Fibroblast of peridontal ligament (primary cell): Measurements from ENCODE around the gene SHC2.
"Not testable (repeated sequence)": the region's sequence is repeated elsewhere in the genome, so short reads cannot be mapped to it uniquely, and the experiment has no call there.

ENCODE experiments used
- DNase-seq: peaks from one replicate; pipeline ENCODE4 v3.0.0-alpha.2; 2010; ENCODE audit errors: extremely low read depth

SHC2 gene

DNA sequence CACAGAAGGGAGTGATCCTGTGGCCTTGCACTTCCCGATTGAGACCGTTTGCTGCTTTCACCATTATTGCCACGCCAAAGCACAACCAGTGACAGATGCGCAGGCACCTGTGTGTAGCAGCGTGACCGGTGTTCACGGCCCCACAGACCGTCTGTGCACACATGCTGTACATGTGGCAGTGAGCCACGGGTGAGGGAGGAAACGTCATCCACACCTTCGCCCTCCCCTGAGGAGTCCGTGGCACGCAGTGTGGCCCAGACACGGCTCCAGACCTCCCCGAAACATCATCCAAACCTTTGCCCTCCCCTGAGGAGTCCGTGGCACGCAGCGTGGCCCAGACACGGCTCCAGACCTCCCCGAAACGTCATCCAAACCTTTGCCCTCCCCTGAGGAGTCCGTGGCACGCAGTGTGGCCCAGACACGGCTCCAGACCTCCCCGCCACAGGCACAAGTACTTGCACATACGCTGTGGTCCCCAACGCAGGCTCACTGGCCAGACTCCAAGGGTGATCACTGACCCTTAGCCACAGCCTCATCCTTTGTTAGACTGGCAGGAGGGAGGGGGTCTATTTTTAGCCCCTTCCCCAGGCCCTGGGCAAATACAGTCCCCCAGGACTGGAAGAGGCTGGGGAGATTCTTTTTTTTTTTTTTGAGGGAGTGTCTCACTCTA lies 7.9 kb upstream of the SHC2 start:
- no peak for DNase-seq

DNA sequence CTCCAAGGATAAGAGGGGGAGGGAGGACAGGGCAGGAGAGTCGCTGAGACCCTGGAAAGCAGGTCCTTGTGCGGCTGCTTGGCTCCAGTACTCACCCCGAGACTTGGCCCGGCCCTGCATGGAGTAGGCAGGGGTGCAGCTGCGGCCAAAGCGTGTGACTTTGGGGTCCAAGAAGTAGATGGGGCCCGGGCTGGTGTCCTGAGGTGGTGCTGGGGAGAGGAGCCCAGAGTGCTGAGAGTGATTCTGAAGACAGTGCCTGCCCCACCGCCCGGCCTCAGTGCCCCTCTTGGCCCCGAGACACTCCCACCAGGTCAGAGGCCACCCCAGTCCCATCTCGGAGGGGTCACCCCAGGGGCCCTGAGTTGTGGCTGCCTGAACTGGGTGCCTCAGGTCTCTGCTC lies 6.7 kb upstream of the SHC2 start:
- no peak for DNase-seq

DNA sequence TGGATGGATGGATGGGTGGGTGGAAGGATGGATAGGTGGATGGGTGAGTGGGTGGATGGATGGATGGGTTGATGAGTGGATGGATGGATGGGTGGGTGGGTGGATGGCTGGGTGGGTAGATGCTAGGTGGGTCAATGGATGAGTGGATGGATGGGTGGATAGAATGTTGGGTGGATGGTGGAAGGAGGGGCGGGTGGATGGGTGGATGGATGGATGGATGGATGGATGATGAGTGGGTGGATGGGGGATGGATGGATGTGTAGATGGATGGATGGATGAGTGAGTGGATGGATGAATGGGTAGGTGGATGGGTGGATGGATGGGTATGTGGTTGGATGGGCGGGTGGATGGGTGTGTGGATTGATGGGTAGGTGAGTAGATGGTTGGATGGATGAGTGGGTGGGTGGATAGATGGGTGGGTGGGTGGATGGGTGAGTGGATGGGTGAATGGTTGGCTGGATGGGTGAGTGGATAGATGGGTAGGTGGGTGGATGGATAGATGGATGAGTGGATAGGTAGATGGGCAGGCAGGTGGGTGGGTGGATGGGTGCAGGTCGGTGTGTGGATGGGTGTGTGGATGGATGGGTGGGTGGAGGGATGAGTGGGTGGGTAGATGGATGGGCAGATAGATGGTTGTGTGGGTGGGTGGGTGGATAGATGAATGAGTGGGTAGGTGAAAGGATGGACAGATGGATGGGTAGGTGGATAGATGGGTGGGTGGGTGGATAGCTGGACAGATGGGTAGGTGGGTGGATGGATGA lies 4.4 kb upstream of the SHC2 start:
- DNase-seq, result no peak

DNA sequence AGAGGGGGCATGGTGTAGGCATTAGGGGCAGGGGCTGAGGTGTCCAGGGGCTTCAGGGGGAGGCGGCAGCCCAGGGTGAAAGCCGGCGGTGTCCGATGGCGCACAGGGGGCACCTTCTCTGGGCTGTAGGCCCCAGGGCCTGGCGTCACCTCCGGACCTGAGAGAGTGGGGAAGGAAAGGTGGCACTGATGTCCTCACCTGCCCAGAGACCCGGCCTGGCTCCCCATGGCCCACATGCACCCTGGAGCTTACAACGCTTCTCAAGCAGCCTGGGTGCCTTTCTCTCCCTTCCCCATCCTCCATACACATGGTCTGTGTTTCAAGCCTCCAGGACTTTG lies 3.3 kb upstream of the SHC2 start:
- no peak for DNase-seq

DNA sequence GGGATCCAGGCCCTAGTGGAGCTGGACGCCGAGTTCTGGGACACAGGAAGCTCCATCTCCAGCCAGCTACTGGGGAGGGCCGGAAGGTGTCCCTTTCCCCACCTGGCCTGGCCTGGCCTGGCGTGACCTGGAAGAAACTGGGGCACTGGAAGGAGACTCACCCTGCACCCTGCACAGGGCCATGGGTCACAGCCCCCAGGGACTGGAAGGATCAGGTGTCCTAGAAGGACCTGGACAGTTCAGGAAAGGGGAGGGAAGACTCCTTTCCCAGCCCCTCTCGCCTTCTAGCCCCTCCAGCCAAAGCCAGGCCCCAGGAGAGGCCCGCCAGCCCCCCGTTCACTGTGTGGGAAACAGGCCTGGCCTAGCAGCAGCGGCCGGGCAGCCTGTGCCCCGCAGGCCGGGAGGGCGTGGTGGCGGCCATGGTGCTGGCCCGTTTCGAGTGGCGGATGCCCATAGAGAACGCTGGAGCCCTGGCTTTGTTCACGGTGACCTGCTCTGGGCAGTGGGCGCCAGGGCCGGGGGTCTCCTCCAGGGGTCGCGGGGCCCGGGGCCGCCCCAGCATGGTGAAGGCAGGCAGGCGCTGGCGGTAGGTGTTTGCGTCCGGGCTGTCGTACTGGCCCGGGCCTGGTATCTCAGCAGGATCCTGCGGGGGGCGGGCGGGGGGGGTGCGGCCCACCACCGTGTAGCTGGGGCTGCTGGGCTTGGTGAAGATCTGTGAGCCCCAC lies 2.8 kb upstream of the SHC2 start:
- no peak for DNase-seq

DNA sequence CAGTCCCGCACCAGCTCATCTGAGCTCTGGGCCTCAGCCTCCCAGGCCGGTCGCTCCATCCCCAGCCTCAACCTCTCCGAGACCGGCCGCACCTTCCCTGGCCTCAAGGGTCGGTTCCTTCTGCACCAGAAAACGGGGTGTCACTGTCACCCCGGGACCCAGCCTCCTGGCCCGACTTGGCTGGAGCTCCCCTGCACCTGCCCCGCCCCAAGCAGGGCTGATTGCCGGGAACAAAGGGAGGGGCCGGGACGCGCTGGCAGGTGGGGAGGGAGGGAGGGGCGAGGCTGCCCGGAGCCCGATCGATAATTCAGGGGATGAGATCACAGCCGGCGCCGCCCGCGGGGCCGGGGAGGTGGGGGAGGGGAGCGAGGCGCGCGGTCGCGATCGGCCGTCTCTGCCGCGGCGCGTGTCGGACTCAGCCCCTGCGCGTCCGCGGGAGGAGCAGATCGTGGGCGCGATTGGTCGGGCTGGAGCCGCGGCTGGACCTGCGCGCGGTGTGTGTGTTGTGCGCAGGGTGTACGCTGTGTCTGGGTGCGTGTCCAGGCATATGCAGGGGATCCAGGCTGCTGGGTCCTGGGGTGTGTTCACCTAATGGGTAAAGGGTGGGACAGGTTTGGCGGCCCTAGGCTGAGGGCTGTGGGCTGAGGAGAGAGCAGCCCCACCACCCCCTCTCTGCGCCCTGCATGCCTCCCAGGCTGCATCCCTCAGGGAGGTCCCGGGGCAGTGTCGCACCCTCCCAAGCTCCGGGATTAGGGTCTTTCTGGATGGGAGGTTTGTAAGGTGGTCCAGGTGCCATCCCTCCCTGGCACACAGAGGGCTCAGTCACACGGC lies 1.1 kb upstream of the SHC2 start:
- DNase-seq, result no peak

DNA sequence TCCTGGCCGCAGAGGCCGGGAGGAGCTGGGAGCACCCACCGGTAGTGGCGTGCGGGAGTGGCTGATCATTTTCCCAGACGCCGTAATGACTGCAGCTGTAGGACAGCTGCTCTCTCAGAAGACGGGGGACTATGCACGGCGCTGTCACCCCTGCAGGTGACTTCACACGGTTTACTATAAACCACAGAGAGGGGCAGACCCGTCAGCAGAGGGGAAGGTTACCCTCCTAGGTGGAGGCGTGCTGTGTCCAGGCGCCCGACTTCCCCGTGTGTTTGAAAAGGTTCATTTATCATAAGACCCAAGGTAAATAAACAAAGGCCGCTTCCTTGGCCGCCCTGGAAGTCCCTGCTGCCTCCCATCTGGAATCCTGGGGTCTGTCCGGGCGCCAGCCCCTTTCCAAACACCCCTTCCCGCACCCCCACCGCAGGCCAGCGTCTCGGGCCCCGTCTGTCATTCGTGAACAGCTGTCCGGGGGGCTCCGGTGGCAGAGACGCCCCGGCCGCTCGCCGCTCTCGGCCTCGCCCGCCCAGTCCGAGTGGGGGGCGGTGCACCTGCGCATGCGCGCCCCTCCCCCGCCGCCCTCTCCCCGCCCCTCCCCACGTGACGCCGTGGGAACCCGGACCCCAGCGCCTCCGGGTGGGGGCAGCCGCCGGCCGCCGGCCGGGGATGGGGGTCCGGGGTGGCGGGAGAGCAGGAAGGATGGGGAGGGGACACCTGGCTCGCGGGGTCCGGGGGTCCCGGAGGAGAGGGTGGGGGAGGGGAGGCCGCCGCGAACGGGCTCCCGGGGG lies 915 bp downstream of the SHC2 start:
- no peak for DNase-seq

DNA sequence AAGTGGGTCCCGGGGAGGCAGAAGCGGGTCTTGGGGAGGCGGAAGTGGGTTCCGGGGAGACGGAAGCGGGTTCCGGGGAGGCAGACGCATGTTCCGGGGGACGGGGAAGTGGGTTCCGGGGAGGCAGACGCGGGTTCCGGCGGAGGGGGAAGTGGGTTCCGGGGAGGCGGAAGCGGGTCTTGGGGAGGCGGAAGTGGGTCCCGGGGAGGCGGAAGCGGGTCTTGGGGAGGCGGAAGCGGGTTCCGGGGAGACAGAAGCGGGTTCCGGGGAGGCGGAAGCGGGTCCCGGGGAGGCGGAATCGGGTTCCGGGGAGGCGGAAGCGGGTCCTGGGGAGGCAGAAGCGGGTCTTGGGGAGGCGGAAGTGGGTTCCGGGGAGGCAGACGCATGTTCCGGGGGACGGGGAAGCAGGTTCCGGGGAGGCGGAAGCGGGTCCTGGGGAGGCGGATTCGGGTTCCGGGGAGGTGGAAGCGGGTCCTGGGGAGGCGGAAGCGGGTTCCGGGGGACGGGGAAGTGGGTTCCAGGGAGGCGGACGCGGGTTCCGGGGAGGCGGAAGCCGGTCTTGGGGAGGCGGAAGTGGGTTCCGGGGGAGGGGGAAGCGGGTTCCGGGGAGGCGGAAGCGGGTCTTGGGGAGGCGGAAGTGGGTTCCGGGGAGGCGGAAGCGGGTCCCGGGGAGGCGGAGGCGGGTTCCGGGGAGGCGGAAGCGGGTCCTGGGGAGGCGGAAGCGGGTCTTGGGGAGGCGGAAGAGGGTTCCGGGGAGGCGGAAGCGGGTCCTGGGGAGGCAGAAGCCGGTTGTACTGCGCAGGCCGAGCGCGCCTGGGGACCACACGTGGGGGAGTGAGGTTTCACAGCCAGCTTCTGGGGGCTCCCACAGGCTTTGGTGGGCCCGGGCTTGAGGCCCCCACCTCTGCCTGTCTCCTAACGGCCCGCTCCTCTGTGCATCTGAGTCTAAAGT lies 2.5 kb downstream of the SHC2 start:
- DNase-seq, result no peak

DNA sequence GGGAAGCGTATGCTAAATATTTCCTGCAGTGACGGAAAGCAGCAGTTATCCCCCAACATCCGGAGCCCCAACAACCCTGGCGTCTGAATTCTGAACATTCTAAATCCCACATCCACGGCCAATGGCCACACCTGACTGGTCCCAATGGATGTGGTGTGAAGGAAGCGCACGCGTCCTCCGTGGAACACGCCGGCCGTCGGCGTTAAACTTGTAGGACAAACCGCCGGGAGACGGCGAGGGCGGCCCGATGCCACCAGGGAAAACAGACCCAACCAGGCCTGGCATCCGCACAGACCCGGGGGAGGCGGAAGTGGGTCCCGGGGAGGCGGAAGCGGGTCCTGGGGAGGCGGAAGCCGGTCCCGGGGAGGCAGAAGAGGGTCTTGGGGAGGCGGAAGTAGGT lies 3.2 kb downstream of the SHC2 start:
- no peak for DNase-seq

DNA sequence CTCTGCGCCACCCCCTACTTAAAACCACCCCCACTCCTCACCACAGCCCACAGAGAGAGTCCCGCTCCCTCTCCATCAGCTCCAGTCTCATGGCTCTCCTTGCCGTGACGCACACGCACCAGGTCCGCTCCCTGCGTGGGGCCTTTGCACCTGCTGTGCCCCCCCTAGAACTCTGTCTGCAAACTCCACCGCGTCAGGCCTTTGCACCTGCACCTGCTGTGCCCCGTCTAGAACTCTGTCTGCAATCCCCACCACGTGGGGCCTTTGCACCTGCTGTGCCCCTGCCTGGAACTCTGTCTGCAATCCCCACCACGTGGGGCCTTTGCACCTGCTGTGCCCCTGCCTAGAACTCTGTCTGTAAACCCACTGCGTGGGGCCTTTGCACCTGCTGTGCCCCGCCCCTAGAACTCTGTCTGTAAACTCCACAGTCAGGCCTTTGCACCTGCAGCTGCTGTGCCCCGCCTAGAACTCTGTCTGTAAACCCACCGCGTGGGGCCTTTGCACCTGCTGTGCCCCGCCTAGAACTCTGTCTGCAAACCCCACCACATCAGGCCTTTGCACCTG lies 4.2 kb downstream of the SHC2 start:
- no peak for DNase-seq

DNA sequence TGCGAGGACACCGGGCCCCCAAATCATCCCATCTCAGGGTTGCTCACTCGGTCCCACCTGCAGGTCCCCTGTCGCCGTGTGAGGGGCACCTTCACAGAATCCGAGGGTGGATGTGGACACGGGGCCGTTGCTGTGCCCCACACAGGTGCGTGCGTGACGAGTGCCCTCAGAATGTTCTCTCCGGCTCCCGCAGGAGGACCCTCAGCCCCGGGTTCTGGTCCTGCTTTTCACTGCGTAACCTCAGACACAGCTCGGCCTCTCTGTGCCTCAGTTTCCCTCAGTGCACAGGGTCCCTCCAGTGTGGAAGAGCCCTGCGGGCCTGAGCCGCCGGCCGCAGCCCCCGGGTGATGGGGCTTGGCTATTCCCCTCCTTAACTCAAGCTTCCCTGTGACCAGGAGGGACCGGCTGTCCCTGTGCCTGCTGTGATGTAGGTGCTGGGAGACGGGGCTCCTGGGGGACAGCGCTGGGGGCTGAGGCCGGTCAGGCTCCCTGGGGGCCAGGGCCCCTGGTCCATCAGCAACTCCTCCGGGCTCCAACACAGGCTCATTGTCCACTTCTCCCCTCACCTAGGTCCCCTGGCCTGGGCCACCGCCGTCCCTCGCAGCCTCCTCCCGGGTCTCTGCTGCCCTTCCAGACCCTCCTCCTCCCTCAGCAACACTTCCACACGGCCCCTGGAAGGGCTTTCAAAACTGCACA lies 4.8 kb downstream of the SHC2 start:
- no peak for DNase-seq

DNA sequence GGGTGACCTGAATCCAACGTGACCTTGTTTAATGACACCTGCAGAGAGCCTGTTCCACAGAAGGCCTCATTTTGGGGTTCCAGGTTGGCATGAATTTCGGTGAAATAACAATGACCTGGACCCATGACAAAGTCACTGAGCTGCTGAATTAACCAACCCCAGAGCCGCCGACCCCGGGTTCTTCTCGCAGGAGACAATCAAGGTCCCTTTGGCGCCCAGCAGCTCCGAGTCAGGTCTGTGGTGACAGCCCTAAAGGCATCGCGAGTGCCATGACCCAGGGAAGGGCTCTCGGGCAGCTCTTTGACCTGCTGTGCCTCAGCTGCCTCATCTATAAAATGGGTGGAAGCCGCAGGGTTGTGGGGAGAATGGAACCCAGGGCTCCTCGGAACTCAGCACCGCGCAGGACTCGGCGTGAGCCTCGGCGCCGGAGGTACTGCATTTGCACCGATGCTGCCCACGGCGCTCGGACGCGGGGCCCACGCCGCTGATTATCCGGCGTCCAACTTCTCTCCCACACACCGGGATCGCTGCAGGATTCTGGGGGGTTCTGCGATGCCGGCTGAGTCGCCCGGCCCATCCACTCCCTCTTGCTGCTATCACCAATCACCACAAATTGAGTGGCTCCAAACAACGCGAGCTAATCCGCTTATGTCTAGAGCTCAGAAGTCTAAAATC lies 5.7 kb downstream of the SHC2 start:
- no peak for DNase-seq

DNA sequence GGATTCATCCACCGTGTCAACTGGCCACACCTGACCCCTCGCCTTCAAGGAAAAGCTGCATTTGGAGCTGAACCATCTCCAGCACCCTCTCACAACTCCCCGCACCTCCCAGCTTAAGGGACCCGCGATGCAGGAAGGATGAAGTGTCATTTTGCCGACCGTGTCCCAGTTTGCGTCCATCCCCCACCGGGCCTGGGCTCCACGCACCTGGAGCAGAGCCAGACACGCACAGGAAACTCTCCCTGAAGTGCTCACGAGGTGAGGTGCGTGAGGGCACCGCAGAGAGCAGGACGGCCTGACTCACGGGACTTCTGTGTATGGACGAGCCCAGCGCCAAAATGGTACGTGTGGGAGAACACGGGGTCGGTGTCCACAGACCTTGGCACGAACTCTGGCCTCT lies 7.2 kb downstream of the SHC2 start:
- DNase-seq, result no peak

DNA sequence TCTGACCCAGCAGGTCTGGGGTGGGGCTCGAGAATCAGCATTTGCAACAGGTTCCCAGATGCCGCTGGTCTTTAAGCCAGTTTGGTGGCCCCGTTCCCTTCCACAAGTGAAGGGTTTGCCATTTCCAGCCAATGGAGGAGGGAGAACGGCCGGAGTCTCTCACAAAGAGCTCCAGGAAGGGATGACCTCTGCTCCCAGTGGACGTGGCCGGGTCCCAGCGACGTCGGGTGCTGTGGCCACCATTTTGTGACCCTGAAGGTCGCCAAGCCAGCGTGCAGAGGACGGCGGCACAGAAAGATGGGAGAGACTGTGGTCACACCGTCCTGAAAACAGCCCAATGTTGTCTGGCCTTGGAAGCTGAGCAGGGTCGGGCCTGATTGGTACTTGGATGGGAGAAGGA lies 8.0 kb downstream of the SHC2 start:
- no peak for DNase-seq

DNA sequence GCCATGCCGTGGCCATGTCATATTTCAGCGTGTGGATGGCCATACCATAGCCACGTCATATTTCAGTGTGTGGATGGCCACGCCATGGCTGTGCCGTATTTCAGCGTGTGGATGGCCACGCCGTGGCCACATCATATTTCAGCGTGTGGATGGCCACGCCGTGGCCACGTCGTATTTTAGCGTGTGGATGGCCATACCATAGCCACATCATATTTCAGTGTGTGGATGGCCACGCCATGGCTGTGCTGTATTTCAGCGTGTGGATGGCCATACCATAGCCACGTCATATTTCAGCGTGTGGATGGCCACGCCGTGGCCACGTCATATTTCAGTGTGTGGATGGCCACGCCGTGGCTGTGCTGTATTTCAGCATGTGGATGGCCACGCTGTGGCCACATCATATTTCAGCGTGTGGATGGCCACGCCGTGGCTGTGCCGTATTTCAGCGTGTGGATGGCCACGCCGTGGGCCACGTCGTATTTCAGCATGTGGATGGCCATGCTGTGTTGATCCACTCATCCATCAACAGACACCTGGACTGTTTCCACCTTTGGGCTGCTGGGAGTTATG lies 9.8 kb downstream of the SHC2 start:
- DNase-seq, result not testable (repeated sequence)

DNA sequence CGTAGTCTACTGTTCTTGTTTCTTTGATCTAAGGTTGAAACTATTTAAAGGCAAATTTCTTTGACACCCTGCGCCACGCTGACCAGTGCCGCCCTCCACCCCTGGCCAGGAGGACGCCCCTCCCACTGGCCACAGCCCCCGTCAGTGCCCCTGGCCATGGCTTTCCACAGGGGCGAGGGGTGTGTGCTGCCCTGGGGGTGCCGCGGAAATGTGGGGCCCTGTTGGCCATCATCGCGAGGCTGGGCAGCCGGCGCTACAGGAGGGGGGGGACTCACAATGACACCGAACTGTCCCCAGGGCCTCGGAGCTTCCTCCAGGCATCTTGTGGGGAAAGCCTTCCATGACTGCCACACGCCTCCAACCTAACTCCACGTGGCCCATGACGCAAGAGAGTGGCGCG lies 10.9 kb downstream of the SHC2 start:
- DNase-seq, result no peak

DNA sequence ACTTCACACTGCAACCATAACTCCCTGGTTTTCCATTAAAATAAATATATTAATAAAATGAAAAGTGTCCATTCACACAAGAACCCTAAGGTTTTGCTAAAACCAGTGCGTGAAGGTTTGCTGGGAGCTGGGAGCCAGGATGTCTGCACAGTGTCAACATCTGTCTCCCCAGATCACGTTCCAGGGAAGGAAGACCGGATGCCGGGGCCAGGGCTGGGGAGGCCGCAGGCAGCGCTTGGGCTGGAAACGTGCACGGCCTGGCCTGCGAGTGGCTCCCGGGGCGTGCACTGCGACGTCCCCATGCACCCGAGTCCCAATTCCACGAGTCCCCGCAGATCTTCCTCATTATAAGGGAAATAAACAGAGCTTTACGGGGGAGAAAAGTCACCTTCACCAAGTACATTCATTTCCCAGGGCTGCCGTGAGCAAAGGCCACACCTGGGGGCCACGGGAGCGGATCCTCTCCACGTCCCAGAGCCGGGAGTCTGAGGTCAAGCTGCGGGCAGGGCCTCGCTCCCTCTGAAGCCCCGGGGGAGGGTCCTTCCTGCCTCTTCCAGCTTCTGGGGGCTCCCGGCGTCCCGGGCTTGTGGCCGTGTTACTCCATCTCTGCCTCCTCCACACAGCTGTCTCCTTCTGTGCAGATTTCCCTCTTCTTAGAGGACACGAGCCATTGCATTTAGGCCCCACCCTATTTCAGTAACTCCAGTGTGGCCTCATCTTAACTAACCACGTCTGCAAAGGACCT lies 12.8 kb downstream of the SHC2 start:
- DNase-seq, result no peak

DNA sequence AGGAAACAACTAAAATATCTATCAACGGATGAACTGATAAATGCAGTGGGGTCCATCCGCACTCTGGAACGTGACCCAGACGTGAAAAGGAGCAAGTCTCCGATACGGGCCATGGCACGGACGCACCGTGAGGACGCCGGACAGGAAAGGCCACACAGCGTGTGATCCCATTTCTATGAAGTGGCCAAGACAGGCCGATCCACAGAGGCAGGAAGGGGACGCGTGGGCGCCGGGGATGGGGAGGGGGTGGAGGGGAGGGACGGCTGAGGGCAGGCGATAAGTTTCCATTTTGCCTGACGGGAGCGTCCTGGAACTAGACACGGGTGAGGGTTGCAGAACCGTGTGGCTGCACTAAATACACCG lies 13.8 kb downstream of the SHC2 start:
- DNase-seq, result no peak
